ENCODE results near the gene CEP97.

DNA sequence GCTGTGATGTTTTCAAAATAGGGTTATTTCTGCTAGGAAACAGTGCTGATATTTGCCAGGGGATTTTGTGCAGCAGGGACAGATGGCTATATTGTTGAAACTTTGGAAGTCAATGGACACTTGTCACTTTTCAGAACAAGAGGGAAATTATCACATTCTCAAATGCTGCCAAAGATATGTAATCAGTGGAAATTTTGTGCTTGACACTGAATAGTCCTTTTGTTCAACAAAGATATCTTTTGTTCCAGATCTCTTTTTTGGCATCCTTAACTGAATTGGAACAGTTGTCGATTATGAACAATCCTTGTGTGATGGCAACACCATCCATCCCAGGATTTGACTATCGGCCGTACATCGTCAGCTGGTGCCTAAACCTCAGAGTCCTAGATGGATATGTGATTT lies 7.8 kb downstream of the CEP97 start:
- TF ChIP-seq, protein P1, sequence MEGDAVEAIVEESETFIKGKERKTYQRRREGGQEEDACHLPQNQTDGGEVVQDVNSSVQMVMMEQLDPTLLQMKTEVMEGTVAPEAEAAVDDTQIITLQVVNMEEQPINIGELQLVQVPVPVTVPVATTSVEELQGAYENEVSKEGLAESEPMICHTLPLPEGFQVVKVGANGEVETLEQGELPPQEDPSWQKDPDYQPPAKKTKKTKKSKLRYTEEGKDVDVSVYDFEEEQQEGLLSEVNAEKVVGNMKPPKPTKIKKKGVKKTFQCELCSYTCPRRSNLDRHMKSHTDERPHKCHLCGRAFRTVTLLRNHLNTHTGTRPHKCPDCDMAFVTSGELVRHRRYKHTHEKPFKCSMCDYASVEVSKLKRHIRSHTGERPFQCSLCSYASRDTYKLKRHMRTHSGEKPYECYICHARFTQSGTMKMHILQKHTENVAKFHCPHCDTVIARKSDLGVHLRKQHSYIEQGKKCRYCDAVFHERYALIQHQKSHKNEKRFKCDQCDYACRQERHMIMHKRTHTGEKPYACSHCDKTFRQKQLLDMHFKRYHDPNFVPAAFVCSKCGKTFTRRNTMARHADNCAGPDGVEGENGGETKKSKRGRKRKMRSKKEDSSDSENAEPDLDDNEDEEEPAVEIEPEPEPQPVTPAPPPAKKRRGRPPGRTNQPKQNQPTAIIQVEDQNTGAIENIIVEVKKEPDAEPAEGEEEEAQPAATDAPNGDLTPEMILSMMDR (IDR thresholded peaks at IDR 0.05; ENCODE audit: borderline replicate concordance, extremely low read depth, low read length, poor library complexity, severe bottlenecking), result no peak
- TF ChIP-seq EZH2 (IDR thresholded peaks at IDR 0.05; ENCODE audit: borderline replicate concordance, low read depth, low read length, severe bottlenecking), result no peak

Data from DND-41 (cell line).